Right ventricle myocardium inferior (tissue), 1 donor: Measurements from ENCODE around the gene SPTA1. TPM values are rescaled to one million over a fixed set of nuclear protein-coding genes. Genes with fewer than 3 reads are reported as not detected.

ENCODE experiments used
- ATAC-seq: fragments of 200-7000 bp; cut with Tn5 transposase; one replicate; pipeline ENCODE4 v1.9.1; 2020; ENCODE audit warnings: mild to moderate bottlenecking, moderate library complexity
- DNase-seq: peaks from one replicate; pipeline ENCODE4 v3.0.0; 2021; ENCODE audit errors: missing footprints
- intact Hi-C: fragments of 100-400 bp; cut with DNase I; formaldehyde crosslinking; loops from one replicate; pipeline ENCODE4 v1.11.0; 2022
- total RNA-seq: library from RNA; stranded (reverse); fragmentation: NEBNext Ultra II Directional; extraction: Animal tissue kit (Norgen Biotek cat#: 25700); gene quantifications from one replicate; pipeline ENCODE4 v1.2.1, GENCODE V29; 2021
- donor health status: DM: no; HTN: yes; CAD: no; lungs with severe emphysema.

SPTA1 gene
- total RNA-seq, 1 donor from 2014 or later: 0.08 TPM

DNA sequence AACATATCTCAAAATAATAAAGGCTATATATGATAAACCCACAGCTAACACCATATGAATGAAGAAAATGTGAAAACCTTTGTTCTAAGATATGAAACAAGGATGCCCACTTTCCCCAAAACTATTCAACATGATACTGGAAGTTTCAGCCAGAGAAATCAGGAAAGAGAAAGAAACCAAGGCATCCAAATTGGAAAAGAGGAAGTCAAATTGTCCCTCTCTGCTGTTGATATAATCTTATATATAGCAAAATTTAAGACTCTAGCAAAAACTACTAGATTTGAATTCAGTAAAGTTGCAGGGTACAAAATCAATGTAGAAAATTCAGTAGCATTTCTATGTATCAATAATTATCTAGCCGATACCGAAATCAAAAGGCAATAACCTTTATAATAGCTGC, 85.8 kb downstream of the SPTA1 start:
- DNase-seq (no peak), ATAC-seq (no peak)
- intact Hi-C loops: no loop called here

DNA sequence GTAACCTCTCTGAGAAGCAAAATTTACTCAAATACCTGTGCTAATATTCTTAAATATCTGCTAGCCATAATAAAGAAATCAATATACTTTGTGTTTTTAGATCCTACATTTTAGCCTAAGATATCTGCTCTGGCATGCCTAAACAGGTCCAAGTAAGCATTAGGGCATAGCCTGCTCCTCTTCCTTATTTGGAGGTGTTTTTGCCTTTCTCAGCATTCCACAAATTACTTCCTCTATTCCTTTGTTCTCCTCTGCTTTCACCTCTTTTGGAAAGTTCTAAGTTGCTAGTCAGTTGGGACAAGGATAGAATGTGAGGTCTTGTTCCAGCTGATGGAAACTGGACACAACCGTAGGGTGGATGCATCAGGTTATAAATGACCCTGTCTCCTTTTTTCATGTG, 99.6 kb downstream of the SPTA1 start:
- intact Hi-C loops: no loop called here
- DNase-seq (no peak), ATAC-seq (no peak)

DNA sequence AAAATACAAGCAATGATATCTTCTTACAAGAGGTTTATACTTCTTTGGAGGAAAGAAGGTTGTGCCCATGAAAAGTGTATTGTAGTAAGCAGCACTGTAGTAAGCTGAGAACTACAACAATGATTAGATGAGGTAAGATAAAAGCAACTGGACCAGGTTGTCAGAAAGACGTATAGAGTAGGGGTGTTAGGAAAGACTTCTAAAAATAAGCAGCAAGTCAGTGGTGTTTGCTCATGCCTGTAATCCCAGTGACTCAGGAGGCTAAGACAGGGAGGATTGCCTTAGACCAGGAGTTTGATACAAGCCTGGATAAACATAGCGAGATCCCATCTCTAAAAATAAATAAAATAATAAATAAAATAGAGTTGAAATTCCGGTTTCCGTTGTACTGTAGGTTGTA, 102.6 kb downstream of the SPTA1 start:
- no peak for ATAC-seq
- DNase-seq: no peak
- intact Hi-C loops: no loop called here

DNA sequence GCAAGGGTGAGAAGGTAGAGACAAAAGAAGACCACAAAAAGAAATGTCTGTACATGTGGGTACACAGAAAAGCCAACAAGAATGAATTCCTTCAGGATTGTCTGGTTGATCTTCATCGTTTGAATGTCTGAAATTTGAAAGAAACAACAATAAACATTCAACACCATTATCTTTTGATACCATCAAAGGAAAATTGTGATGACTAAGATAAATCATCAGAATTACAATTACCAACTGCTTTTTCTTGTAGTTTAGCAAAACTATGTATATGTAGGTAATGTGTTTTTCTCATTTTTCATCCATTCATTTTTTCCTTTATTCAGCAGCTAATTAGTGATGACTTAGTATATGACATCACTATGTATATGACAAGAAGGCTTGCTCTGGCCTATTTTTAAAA, 106.8 kb downstream of the SPTA1 start, which contains the start of gene OR10X1:
Gene OR10X1 (minus strand): TSS at position 167 of the 400 bp plus-strand sequence. CDS start 0 bp downstream, at position 167.
- no peak for DNase-seq
- ATAC-seq: no peak
- intact Hi-C loops: no loop called here

DNA sequence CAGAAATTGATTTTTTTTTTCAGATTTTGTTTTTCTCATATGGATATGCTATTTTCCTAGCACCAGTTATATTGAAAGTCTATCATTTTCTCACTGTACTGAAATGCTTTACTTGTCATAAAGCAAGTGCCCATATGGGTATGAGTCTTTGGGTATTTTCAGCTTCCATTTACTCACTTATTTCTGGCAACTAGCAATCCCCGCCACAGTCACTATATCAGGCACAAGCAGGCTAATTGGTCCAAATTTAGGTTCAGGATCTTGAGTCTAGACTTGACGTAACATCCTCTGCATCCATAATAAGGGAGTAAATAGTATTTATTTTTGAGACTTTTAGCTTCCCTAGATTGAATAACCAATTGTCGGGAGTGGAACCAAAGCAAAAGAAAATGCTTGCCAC, 109.0 kb downstream of the SPTA1 start:
- ATAC-seq: no peak

DNA sequence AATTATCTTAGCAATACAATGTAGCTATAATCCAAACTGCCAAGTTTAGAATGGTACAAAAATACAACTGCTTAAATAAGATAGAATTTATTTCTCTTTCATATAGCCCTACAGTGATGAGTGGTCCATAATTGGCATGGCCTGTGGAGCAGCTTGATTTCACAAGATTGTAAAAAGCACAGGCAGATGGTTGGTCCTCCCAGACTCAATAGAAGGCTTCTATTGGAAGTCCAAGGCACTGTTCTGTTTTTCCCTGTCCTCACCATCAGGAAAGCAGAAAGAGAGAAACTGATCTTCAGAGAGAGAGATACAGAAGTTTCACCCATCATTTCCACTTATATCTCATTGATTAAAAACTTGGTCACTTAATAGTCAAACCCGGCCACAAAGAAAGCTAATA, 114.3 kb downstream of the SPTA1 start:
- intact Hi-C loops: no loop called here
- DNase-seq: no peak

More for the DNA sequence above, 109.0 kb downstream of the SPTA1 start:
- DNase-seq: no peak
- intact Hi-C loops: no loop called here

DNA sequence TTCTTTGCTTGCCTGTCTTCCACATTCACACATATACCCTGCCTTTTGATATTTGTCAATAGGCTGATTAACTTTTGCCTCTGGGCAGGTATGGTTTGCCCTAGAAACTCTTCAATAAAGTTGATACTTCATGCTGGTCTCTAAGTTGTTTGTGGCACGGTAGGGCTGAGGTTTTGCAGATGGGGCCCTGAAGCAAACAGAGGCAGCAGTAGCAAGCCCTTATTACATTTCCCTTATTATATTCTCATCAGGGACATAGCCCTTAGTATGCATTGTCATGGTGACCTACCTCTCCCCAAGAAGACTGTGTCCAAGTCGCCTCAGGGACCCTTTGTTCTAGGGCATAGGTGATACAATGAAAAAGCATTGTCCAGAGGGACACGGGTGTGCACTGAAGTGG, 116.0 kb downstream of the SPTA1 start, which contains the start of gene OR6P1:
Gene OR6P1 (minus strand): TSS at position 101 of the 400 bp plus-strand sequence. CDS start 6,976 bp downstream, outside the sequence.
- DNase-seq (no peak), ATAC-seq (no peak)
- intact Hi-C loops: no loop called here

More for the DNA sequence above, 114.3 kb downstream of the SPTA1 start:
- ATAC-seq: no peak

DNA sequence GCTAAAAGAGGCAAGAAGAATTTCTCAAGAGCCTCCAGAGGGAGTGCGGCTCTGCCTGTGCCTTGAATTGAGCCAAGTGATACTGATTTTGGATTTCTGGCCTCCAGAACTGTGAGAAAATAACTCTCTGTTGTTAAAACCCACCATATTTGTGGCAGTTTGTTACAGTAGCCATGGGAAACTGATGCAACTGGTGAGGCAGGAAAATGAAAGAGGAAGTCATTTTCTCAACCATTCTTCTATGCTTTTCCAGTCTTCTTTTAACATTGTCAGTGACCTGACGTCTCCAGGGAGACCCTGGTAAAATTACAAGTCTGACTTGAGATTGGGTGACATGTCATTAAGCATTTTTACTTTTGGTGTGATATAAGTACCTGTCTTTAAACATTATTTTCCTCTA, 121.9 kb downstream of the SPTA1 start:
- DNase-seq: no peak
- ATAC-seq: no peak
- intact Hi-C loops: no loop called here

DNA sequence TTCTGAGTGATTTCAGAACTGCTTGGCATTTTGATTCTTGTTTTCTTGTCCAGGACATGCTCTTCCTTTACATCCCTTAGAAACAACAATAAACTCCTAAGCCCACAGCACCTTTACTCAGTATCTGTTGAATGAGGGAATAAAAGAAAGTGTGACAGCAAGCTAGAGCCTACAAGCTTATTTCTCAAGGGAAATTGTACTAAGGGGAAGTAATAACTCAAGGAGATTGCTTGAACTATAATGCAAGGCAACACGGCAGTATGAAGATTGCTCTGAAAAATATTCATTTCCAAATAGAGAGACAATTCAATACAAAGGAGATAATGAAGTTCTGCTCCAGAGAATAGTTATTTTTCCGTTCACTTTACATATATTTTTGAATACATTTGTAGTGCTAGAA, 122.7 kb downstream of the SPTA1 start:
- no peak for ATAC-seq
- intact Hi-C loops: no loop called here
- DNase-seq: no peak

Other genes with a start within 250 kb of the SPTA1 start
- not detected for gene OR10K1, start 224.9 kb downstream of the SPTA1 start, total RNA-seq
- gene OR10R2, start 214.5 kb downstream of the SPTA1 start, total RNA-seq: not detected
- not detected for gene OR6Y1, start 132.3 kb downstream of the SPTA1 start, total RNA-seq
- not detected for gene OR6P1, start 116.1 kb downstream of the SPTA1 start, total RNA-seq
- not detected for gene OR10X1, start 106.8 kb downstream of the SPTA1 start, total RNA-seq
- gene OR10Z1, start 81.4 kb downstream of the SPTA1 start, total RNA-seq: not detected
- gene OR6K2, start 13.9 kb upstream of the SPTA1 start, total RNA-seq: not detected
- gene OR6K3, start 34.0 kb upstream of the SPTA1 start, total RNA-seq: not detected
- gene OR6K6, start 68.0 kb upstream of the SPTA1 start, total RNA-seq: not detected
- gene OR6N1, start 85.5 kb upstream of the SPTA1 start, total RNA-seq: not detected
- gene OR6N2, start 94.5 kb upstream of the SPTA1 start, total RNA-seq: not detected
- 4.9 TPM for gene MNDA, start 144.6 kb upstream of the SPTA1 start, total RNA-seq
- 0.32 TPM for gene PYHIN1, start 244.8 kb upstream of the SPTA1 start, total RNA-seq